HCT116 (cell line): ENCODE results near the gene DRD3. TPM values are rescaled to one million over a fixed set of nuclear protein-coding genes. Genes with fewer than 3 reads are reported as not detected.

Experiments used
- ATAC-seq: fragments of 200-7000 bp; cut with Tn5 transposase; 2 replicates; pipeline ENCODE4 v1.9.1; 2020; ENCODE audit warnings: mild to moderate bottlenecking, moderate library complexity
- BruUV-seq: library from RNA; stranded (reverse); fragments of 400-500 nt; replicated peaks from 2 replicates; lab custom pipeline; 2021; lab: Mats Ljungman, UMichigan
- CTCF ChIA-PET: fragments of 300-600 bp; sonication (Branson Sonifier 250); formaldehyde crosslinking; loops from one replicate; lab custom pipeline; 2021; ENCODE audit warnings: antibody characterized with exemption; lab: Charles Lee
- POLR2A ChIA-PET: fragments of 300-600, 350-600 bp; sonication (Branson Sonifier 250); formaldehyde crosslinking; loops from one replicate; lab custom pipeline; 2021; ENCODE audit warnings: antibody characterized with exemption; lab: Charles Lee
- RAD21 ChIA-PET, 2 experiments: fragments of 300-600 bp; sonication (Branson Sonifier 250); formaldehyde crosslinking; loops; one replicate each; lab custom pipeline; 2023; ENCODE audit warnings: low total read pairs in 2 of 2; ENCODE audit not compliant: uncharacterized antibody in 2 of 2, unreplicated experiment in 2 of 2, low non-redundant PET in 1 of 2; lab: Charles Lee
- DNase-seq: peaks from one replicate; pipeline ENCODE4 v3.0.0-alpha.2; 2010; ENCODE audit warnings: low read depth, low spot score
- H2AFZ ChIP-seq: fragments of 200-600 bp; shearing (Covaris generic), sonication (generic); 2 replicates; pipeline ENCODE4 v1.6.1; 2017; ENCODE audit warnings: low read depth, mixed run types, mixed read lengths, antibody characterized with exemption, low read length; ENCODE audit not compliant: poor library complexity, severe bottlenecking
- H3K27ac ChIP-seq: 2 replicates; pipeline ENCODE4 v1.5.1; 2012; ENCODE audit warnings: low read depth, low read length
- H3K27me3 ChIP-seq: fragments of 200-600 bp; sonication (generic); 2 replicates; pipeline ENCODE4 v1.6.1; 2016; ENCODE audit warnings: mixed run types, low read length, mixed read lengths; ENCODE audit not compliant: insufficient read depth
- H3K36me3 ChIP-seq, 2 experiments: fragments of 200-500 bp in 1 of 2; fragments of 200-600 bp in 1 of 2; sonication (Bioruptor generic) in 1 of 2; sonication (generic) in 1 of 2; 2 replicates each; pipeline versions ENCODE4 v1.5.1 to v1.6.1; 2014 to 2016; ENCODE audit warnings: low read length in 2 of 2, inconsistent platforms in 1 of 2, mixed read lengths in 1 of 2, mixed run types in 1 of 2; ENCODE audit not compliant: insufficient read depth in 2 of 2, control insufficient read depth in 1 of 2
- H3K4me1 ChIP-seq, 2 experiments: fragments of 200-600 bp in 1 of 2; sonication (generic) in 1 of 2; 2 replicates each; pipeline versions ENCODE4 v1.5.1 to v1.6.1; 2012 to 2017; ENCODE audit warnings: low read length in 2 of 2, inconsistent platforms in 1 of 2, mild to moderate bottlenecking in 1 of 2, mixed read lengths in 1 of 2, mixed run types in 1 of 2, moderate library complexity in 1 of 2; ENCODE audit not compliant: insufficient read depth in 2 of 2, control insufficient read depth in 1 of 2
- H3K4me2 ChIP-seq: fragments of 200-600 bp; sonication (generic); 2 replicates; pipeline ENCODE4 v1.6.1; 2017; ENCODE audit warnings: mixed run types, low read length, mixed read lengths
- H3K4me3 ChIP-seq, 2 experiments: fragments of 200-600 bp in 1 of 2; sonication (generic) in 1 of 2; replicated peaks in 1 of 2; 2 replicates each; pipeline ENCODE4 v1.5.1; 2011 to 2016; ENCODE audit warnings: low read length in 2 of 2, control low read depth in 1 of 2, low read depth in 1 of 2, mild to moderate bottlenecking in 1 of 2, mixed read lengths in 1 of 2, mixed run types in 1 of 2
- H3K79me2 ChIP-seq: fragments of 200-600 bp; sonication (generic); 2 replicates; pipeline ENCODE4 v1.6.1; 2017; ENCODE audit warnings: mild to moderate bottlenecking, mixed run types, low read length, moderate library complexity, mixed read lengths; ENCODE audit not compliant: insufficient read depth
- H3K9ac ChIP-seq: fragments of 200-600 bp; sonication (generic); 2 replicates; pipeline ENCODE4 v1.6.1; 2016; ENCODE audit warnings: low read length, mixed read lengths
- H3K9me2 ChIP-seq: fragments of 200-600 bp; sonication (generic), shearing (Covaris generic); 2 replicates; pipeline ENCODE4 v1.6.1; 2017; ENCODE audit warnings: mixed run types, mild to moderate bottlenecking, moderate library complexity; ENCODE audit not compliant: insufficient read depth
- H3K9me3 ChIP-seq, 2 experiments: fragments of 200-500 bp in 1 of 2; fragments of 200-600 bp in 1 of 2; sonication (Bioruptor generic) in 1 of 2; sonication (generic) in 1 of 2; 2 replicates each; pipeline ENCODE4 v1.6.1; 2014 to 2017; ENCODE audit warnings: low read length in 2 of 2, mixed read lengths in 2 of 2, inconsistent platforms in 1 of 2, low read depth in 1 of 2, mild to moderate bottlenecking in 1 of 2, mixed run types in 1 of 2, moderate library complexity in 1 of 2; ENCODE audit not compliant: control insufficient read depth in 1 of 2, insufficient read depth in 1 of 2
- H4K20me1 ChIP-seq: fragments of 200-600 bp; sonication (generic), shearing (Covaris generic); 2 replicates; pipeline ENCODE4 v1.6.1; 2017; ENCODE audit warnings: mixed run types, mild to moderate bottlenecking, moderate library complexity; ENCODE audit not compliant: insufficient read depth
- CBX3 ChIP-seq: IDR thresholded peaks from 2 replicates; pipeline ENCODE4 v1.6.1; 2012; ENCODE audit warnings: low read depth
- CEBPB ChIP-seq: IDR thresholded peaks from 2 replicates; pipeline ENCODE4 v1.6.1; 2012; ENCODE audit warnings: low read depth
- EZH2 ChIP-seq: fragments of 200-600 bp; sonication (generic); IDR thresholded peaks from 2 replicates; pipeline ENCODE4 v1.6.1; 2017; ENCODE audit warnings: antibody characterized with exemption, mixed run types
- EZH2phosphoT487 ChIP-seq: fragments of 200-600 bp; IDR thresholded peaks from 2 replicates; pipeline ENCODE4 v1.6.1; 2018; ENCODE audit warnings: antibody characterized with exemption, borderline replicate concordance
- FOSL1 ChIP-seq: IDR thresholded peaks from 2 replicates; pipeline ENCODE4 v1.6.1; 2012; ENCODE audit warnings: low read depth
- JUND ChIP-seq: IDR thresholded peaks from 2 replicates; pipeline ENCODE4 v1.6.1; 2012
- POLR2A ChIP-seq: IDR thresholded peaks from 2 replicates; pipeline ENCODE4 v1.7.0; 2011; ENCODE audit warnings: borderline replicate concordance; ENCODE audit not compliant: insufficient read depth, insufficient read length; ENCODE audit errors: extremely low read depth
- POLR2AphosphoS5 ChIP-seq: IDR thresholded peaks from 2 replicates; pipeline ENCODE4 v1.6.1; 2011; ENCODE audit warnings: mild to moderate bottlenecking, low read depth, low read length, moderate library complexity
- RAD21 ChIP-seq: IDR thresholded peaks from 2 replicates; pipeline ENCODE4 v1.6.1; 2012; ENCODE audit warnings: low read depth, mild to moderate bottlenecking
- SIN3A ChIP-seq: IDR thresholded peaks from 2 replicates; pipeline ENCODE4 v1.6.1; 2012; ENCODE audit warnings: low read depth
- SP1 ChIP-seq: IDR thresholded peaks from 2 replicates; pipeline ENCODE4 v1.6.1; 2012; ENCODE audit warnings: low read depth
- TCF7L2 ChIP-seq: IDR thresholded peaks from 2 replicates; pipeline ENCODE4 v1.7.0; 2011; ENCODE audit warnings: borderline replicate concordance, inconsistent platforms; ENCODE audit not compliant: insufficient read depth, insufficient read length; ENCODE audit errors: extremely low read depth
- YY1 ChIP-seq: IDR thresholded peaks from 2 replicates; pipeline ENCODE4 v1.6.1; 2011; ENCODE audit warnings: low read length, low read depth, moderate library complexity, mild to moderate bottlenecking; ENCODE audit not compliant: insufficient replicate concordance; ENCODE audit errors: extremely low read depth
- ZFX ChIP-seq: fragments of 450-650 bp; IDR thresholded peaks from 2 replicates; pipeline ENCODE4 v1.6.1; 2017
- ZNF274 ChIP-seq: fragments of 200-500 bp; sonication (Bioruptor generic); IDR thresholded peaks from 2 replicates; pipeline ENCODE4 v1.6.1; 2014; ENCODE audit warnings: mild to moderate bottlenecking, low read depth, low read length, inconsistent platforms
- intact Hi-C: fragments of 100-400 bp; cut with micrococcal nuclease; formaldehyde crosslinking; loops from 2 replicates; pipeline ENCODE4 v1.10.0; 2022
- total RNA-seq: library from RNA; stranded (reverse); gene quantifications from one replicate; pipeline ENCODE4 v1.2.1, GENCODE V29; 2021; ENCODE audit not compliant: unreplicated experiment
- TF ChIP-seq, protein P1 (sequence below): IDR thresholded peaks from 2 replicates; pipeline ENCODE4 v1.6.1; 2012
- TF ChIP-seq, protein P2 (sequence below), 3 experiments: fragments of 200-600 bp in 1 of 3; sonication (generic) in 1 of 3; IDR thresholded peaks in 2 of 3; conservative IDR thresholded peaks in 1 of 3; 2 replicates each; pipeline ENCODE4 v1.5.1; 2012 to 2017; ENCODE audit warnings: low read depth in 2 of 3, low read length in 2 of 3, antibody characterized with exemption in 1 of 3, borderline replicate concordance in 1 of 3, control low read depth in 1 of 3, mild to moderate bottlenecking in 1 of 3, mixed read lengths in 1 of 3, mixed run types in 1 of 3, moderate library complexity in 1 of 3; ENCODE audit not compliant: insufficient read depth in 1 of 3

DRD3 gene
- total RNA-seq, 1 experiment from 2014 or later = not detected

DNA sequence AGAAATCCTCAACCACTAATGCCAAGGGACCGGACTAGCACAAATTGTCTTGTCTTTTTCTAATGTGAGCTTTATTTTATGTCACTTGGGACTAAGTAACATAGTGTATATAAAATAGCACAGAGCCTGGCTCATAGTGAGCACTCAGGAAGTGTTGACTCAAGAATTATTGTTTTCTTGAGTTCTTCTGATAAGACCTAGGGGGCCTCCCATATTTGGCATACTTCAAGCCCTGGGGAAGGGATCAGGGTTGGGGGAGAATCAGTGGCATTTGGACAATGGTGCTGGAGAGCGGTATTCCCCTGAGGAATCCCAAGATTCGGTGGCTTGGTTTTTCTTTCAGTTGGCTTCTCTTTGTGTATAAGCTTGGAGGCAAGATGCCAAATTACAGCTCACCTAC lies 39.2 kb upstream of the DRD3 start:
- POLR2A ChIA-PET = no interaction called here
- RAD21 ChIA-PET = no interaction called here
- no TSS peak for BruUV-seq
- CTCF ChIA-PET = no interaction called here
- Histone ChIP-seq H3K27me3 (peaks cover 15% of the 10 kb centered on the region; the same call in 1 of the 2 replicates), H4K20me1 (no peaks in the 10 kb centered on the region), H3K4me3 (no peak overlapping the region), H3K4me2 (no peak overlapping the region), H3K9ac (no peak overlapping the region), H3K79me2 (no peaks in the 10 kb centered on the region), H3K9me3 (no peaks in the 10 kb centered on the region), H3K4me1 (no peaks in the 10 kb centered on the region), H3K36me3 (no peaks in the 10 kb centered on the region), H3K9me2 (no peaks in the 10 kb centered on the region; the same call in 1 of the 2 replicates), H2AFZ (no peak overlapping the region), H3K27ac (no peak overlapping the region)
- intact Hi-C loops = no loop called here
- DNase-seq (no peak), ATAC-seq (no peak)
- TF ChIP-seq CBX3 (no peak), ZNF274 (no peak), POLR2A (no peak), POLR2AphosphoS5 (no peak), RAD21 (no peak), YY1 (no peak), EZH2 (no peak), ZFX (no peak)
- TF ChIP-seq, protein P1, sequence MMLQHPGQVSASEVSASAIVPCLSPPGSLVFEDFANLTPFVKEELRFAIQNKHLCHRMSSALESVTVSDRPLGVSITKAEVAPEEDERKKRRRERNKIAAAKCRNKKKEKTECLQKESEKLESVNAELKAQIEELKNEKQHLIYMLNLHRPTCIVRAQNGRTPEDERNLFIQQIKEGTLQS = no peak
- TF ChIP-seq, all 23 proteins: peak for 0

DNA sequence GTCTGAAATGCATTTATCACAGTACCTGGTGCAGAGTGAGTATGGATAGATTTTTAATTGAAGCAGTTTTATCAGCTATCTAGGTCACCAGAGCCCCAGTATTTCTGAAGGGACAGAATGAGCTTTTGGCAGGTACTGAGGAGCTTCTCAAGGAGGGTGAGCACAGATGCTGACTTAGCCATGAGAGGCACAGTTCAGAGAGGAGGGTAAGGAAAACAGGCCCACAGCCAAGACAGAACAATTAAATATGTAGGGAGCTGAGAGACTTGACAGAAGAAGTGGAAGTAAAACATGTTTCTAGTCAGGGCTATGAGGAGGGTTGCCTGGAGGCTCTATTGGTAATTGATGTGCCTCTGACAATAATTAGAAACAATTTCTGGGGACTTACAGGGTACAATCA lies 38.4 kb upstream of the DRD3 start:
- CTCF ChIA-PET = no interaction called here
- TF ChIP-seq JUND (no peak), POLR2A (no peak), ZNF274 (no peak), RAD21 (no peak), CBX3 (no peak), FOSL1 (no peak), TCF7L2 (no peak), EZH2phosphoT487 (no peak), ZFX (no peak), SP1 (no peak), CEBPB (no peak), SIN3A (no peak)
- TF ChIP-seq, protein P1 = no peak
- TF ChIP-seq, protein P2, sequence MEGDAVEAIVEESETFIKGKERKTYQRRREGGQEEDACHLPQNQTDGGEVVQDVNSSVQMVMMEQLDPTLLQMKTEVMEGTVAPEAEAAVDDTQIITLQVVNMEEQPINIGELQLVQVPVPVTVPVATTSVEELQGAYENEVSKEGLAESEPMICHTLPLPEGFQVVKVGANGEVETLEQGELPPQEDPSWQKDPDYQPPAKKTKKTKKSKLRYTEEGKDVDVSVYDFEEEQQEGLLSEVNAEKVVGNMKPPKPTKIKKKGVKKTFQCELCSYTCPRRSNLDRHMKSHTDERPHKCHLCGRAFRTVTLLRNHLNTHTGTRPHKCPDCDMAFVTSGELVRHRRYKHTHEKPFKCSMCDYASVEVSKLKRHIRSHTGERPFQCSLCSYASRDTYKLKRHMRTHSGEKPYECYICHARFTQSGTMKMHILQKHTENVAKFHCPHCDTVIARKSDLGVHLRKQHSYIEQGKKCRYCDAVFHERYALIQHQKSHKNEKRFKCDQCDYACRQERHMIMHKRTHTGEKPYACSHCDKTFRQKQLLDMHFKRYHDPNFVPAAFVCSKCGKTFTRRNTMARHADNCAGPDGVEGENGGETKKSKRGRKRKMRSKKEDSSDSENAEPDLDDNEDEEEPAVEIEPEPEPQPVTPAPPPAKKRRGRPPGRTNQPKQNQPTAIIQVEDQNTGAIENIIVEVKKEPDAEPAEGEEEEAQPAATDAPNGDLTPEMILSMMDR (IDR thresholded peaks at IDR 0.05 in 2 of 3, conservative IDR thresholded peaks at IDR 0.05 in 1 of 3; ENCODE audit: borderline replicate concordance in 1 of 3, insufficient read depth in 1 of 3, low read depth in 2 of 3, low read length in 2 of 3) = no peak

More for the DNA sequence above, 38.4 kb upstream of the DRD3 start:
- Histone ChIP-seq H3K4me1 (no peaks in the 10 kb centered on the region), H3K79me2 (no peaks in the 10 kb centered on the region), H3K4me3 (no peak overlapping the region), H3K27ac (no peak overlapping the region), H2AFZ (no peak overlapping the region), H3K9ac (no peak overlapping the region), H3K4me2 (no peak overlapping the region), H3K9me2 (no peaks in the 10 kb centered on the region; the same call in 1 of the 2 replicates), H3K9me3 (no peaks in the 10 kb centered on the region), H3K36me3 (no peaks in the 10 kb centered on the region), H4K20me1 (no peaks in the 10 kb centered on the region), H3K27me3 (peaks cover 15% of the 10 kb centered on the region; the same call in 1 of the 2 replicates)
- POLR2A ChIA-PET = no interaction called here
- ATAC-seq (no peak), DNase-seq (no peak)
- no TSS peak for BruUV-seq
- intact Hi-C loops = no loop called here
- RAD21 ChIA-PET = no interaction called here
